Measurements from ENCODE around the gene ADCY7. TPM values are rescaled to one million over a fixed set of nuclear protein-coding genes. Genes with fewer than 3 reads are reported as not detected.

Gene ADCY7
- total and polyA plus RNA-seq, 9 of the 15 experiments (the other 6 are each of a cell fraction or from before 2014, with no cell fraction given): 2.3 to 108 (median 28.6) TPM

GRCh38 chr16:50331570-50331969, 65.2 kb downstream of the ADCY7 start (continued):
- TF ChIP-seq CBX5 (IDR thresholded peaks at IDR 0.05; ENCODE audit: borderline replicate concordance, low read depth): no peak

DNA sequence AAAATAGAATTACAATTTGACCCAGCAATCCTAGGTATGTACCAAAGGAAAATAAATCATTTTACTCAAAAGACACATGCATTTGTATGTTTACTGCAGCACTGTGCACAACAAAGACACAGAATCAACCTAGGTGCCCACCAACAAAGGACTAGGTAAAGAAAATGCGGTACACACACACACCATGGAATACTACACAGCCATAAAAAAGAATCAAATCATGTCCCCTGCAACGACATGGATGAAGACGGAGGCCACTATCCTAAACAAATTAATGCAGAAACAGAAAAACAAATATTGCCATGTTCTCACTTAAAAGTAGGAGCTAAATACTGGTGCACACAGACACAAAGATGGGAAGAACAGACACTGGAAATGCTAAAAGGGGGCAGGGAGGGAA, 66.2 kb downstream of the ADCY7 start:
- Histone ChIP-seq H3K79me2 (ENCODE audit: control insufficient read depth, insufficient read depth, low read length) (peaks cover 9% of the 10 kb centered on the region; the same call in 2 of the 3 replicates), H3K9ac (ENCODE audit: insufficient read depth in 1 of 2, low read depth in 2 of 2, low read length in 2 of 2) (no peak overlapping the region), H2AFZ (ENCODE audit: low read depth, low read length) (no peak overlapping the region), H4K20me1 (replicated peaks; ENCODE audit: control insufficient read depth, insufficient read depth, low read length) (no peaks in the 10 kb centered on the region), H3K4me2 (ENCODE audit: insufficient read depth, low read length) (no peak overlapping the region), H3K9me1 (ENCODE audit: control insufficient read depth, insufficient read depth, low read length) (no peaks in the 10 kb centered on the region), H3K4me1 (replicated peaks in 1 of 2; ENCODE audit: control insufficient read depth in 2 of 2, insufficient read depth in 2 of 2, low read length in 2 of 2) (peaks cover 6 to 18% of the 10 kb centered on the region in 2 experiments), H3K27me3 (ENCODE audit: control insufficient read depth in 2 of 2, insufficient read depth in 2 of 2, low read length in 2 of 2) (no peaks in the 10 kb centered on the region), H3K27ac (ENCODE audit: extremely low read depth, low read depth, low read length) (no peak overlapping the region), H3K4me3 (no peak overlapping the region), H3K36me3 (ENCODE audit: control insufficient read depth, insufficient read depth, low read length) (peaks cover 77% of the 10 kb centered on the region), H3K9me3 (replicated peaks; ENCODE audit: control insufficient read depth, insufficient read depth, low read depth, low read length) (no peaks in the 10 kb centered on the region)
- ATAC-seq: no peak
- intact Hi-C loops (cut with micrococcal nuclease): no loop called here
- ChIA-PET CTCF (ENCODE audit: low intra/inter-chr PET ratio) (no interaction called here), POLR2A (interaction anchor here (0.6 kb wide), 1 partner anchor 461 kb away, joined by 3 read pairs; no protein-coding TSS in a partner anchor)
- no peak for FAIRE-seq
- DNase-seq (ENCODE audit: extremely low read depth in 1 of 4, low spot score in 3 of 4): no peak
- TF ChIP-seq NR2C2 (CRISPR knock-in tag; IDR thresholded peaks at IDR 0.05) (no peak), NR2C2 (tag; IDR thresholded peaks at IDR 0.05) (no peak), ZNF146 (CRISPR knock-in tag; IDR thresholded peaks at IDR 0.05; ENCODE audit: unreplicated experiment) (peak; percentile 58), ZBTB17 (CRISPR knock-in tag; IDR thresholded peaks at IDR 0.05) (no peak)
- in situ Hi-C loops (cut with MboI): no loop called here
- WGBS (ENCODE audit: insufficient coverage, low coverage, missing lambda C conversion rate): 95% methylated on average over 3 of the region's 3 CpGs
- no TSS peak for BruUV-seq (replicated peaks)
